Activated CD4-positive, alpha-beta T cell treated with anti-CD3 and anti-CD28 coated beads for 4 hours (primary cell): ENCODE results near the gene SATB2.

Source experiments
- DNase-seq, 2 donors: peaks; one replicate each; pipeline ENCODE4 v3.0.0-alpha.2; 2020

The SATB2 gene

DNA sequence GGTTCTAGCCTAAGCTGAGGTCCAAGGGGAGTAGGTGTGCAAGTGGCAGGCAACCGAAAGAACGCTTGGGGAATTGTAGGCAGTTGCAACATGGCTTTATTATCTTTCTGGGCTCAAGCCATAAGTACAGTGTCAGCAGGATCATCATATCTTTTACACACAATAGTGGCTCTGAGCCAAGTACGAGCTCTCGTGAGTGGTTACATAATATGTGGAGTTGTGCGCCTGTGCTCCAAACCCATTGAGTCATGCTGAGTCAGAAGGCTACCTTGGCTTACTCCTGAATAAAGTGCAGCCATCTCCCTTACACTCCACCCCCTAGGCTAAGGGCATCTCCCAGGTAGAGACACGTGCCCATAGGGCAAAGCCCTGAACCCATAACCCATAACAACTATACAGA is 233.9 kb downstream of the SATB2 start:
- DNase-seq = no peak

DNA sequence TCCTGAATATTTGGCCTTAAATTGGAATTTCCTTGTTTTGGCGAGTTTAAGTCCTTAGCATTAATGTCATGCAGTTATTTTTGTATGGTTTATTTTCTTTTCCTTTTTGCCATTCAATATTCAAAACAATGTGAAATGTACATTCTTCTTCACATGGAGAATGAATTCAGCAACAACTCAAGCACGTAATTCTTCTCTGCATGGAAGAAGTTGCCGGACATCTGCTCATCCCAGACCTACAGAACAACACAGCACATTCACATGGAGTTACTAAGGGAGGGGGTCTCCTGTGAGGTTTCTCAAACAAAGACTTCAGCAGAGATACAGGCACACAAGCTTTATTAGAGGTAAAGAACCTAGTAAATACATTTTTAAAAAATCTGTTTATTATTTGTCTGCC is 236.8 kb downstream of the SATB2 start:
- DNase-seq = no peak

GRCh38 chr2:199219551-199219950 is 238.2 kb downstream of the SATB2 start:
- no peak for DNase-seq
